H9 (cell line): Measurements from ENCODE around the gene TBC1D24. TPM values are rescaled to one million over a fixed set of nuclear protein-coding genes. Genes with fewer than 3 reads are reported as not detected.
A peak's percentile ranks its signal among the peaks of the same experiment; 100 is the strongest.

ENCODE experiments used
- DNase-seq: peaks from one replicate; pipeline ENCODE4 v3.0.0-alpha.2; 2017
- H2AFZ ChIP-seq: one replicate; pipeline ENCODE4 v1.6.1; 2013; ENCODE audit warnings: mild to moderate bottlenecking, low read length, control low read depth, moderate library complexity
- H2AK5ac ChIP-seq: 2 replicates; pipeline ENCODE4 v1.6.1; 2013; ENCODE audit warnings: low read length, control low read depth, mixed read lengths; ENCODE audit not compliant: insufficient read length
- H2BK120ac ChIP-seq: one replicate; pipeline ENCODE4 v1.6.1; 2013; ENCODE audit warnings: low read depth, mild to moderate bottlenecking, low read length, control low read depth, inconsistent platforms; ENCODE audit not compliant: poor library complexity, severe bottlenecking
- H2BK12ac ChIP-seq: 2 replicates; pipeline ENCODE4 v1.6.1; 2013; ENCODE audit warnings: low read length, control low read depth, mixed read lengths, low read depth; ENCODE audit not compliant: insufficient read length
- H2BK15ac ChIP-seq: 2 replicates; pipeline ENCODE4 v1.6.1; 2013; ENCODE audit warnings: low read depth, low read length, control low read depth
- H2BK20ac ChIP-seq: one replicate; pipeline ENCODE4 v1.6.1; 2013; ENCODE audit warnings: low read depth, mild to moderate bottlenecking, low read length, control low read depth, inconsistent platforms; ENCODE audit not compliant: poor library complexity, severe bottlenecking
- H2BK5ac ChIP-seq: 2 replicates; pipeline ENCODE4 v1.6.1; 2013; ENCODE audit warnings: low read length, control low read depth, mixed read lengths; ENCODE audit not compliant: insufficient read length
- H3K14ac ChIP-seq: 2 replicates; pipeline ENCODE4 v1.6.1; 2013; ENCODE audit warnings: low read length, control low read depth; ENCODE audit not compliant: insufficient read depth
- H3K18ac ChIP-seq: 2 replicates; pipeline ENCODE4 v1.6.1; 2013; ENCODE audit warnings: low read depth, mild to moderate bottlenecking, mixed read lengths, low read length, control low read depth; ENCODE audit not compliant: insufficient read length
- H3K23ac ChIP-seq: 2 replicates; pipeline ENCODE4 v1.6.1; 2013; ENCODE audit warnings: low read length, control low read depth, mixed read lengths, low read depth; ENCODE audit not compliant: insufficient read length
- H3K23me2 ChIP-seq: 2 replicates; pipeline ENCODE4 v1.6.1; 2013; ENCODE audit warnings: low read depth, mild to moderate bottlenecking, mixed read lengths, low read length, control low read depth; ENCODE audit not compliant: insufficient read length, poor library complexity, severe bottlenecking
- H3K27ac ChIP-seq: 2 replicates; pipeline ENCODE4 v1.5.1; 2013; ENCODE audit warnings: low read length, control low read depth, mixed read lengths, low read depth; ENCODE audit not compliant: insufficient read length
- H3K27me3 ChIP-seq: 2 replicates; pipeline ENCODE4 v1.6.1; 2013; ENCODE audit warnings: low read length, control low read depth, inconsistent platforms; ENCODE audit not compliant: insufficient read depth
- H3K4ac ChIP-seq: 2 replicates; pipeline ENCODE4 v1.6.1; 2013; ENCODE audit warnings: low read depth, mild to moderate bottlenecking, control low read depth, inconsistent platforms, low read length, moderate library complexity
- H3K4me1 ChIP-seq: 2 replicates; pipeline ENCODE4 v1.6.1; 2013; ENCODE audit warnings: low read length, control low read depth, inconsistent platforms; ENCODE audit not compliant: insufficient read depth
- H3K4me2 ChIP-seq: 2 replicates; pipeline ENCODE4 v1.6.1; 2013; ENCODE audit warnings: low read length, control low read depth, mixed read lengths; ENCODE audit not compliant: insufficient read length, insufficient read depth
- H3K56ac ChIP-seq: 2 replicates; pipeline ENCODE4 v1.6.1; 2013; ENCODE audit warnings: low read depth, mild to moderate bottlenecking, mixed read lengths, low read length, control low read depth; ENCODE audit not compliant: insufficient read length
- H3K79me1 ChIP-seq: 2 replicates; pipeline ENCODE4 v1.6.1; 2013; ENCODE audit warnings: low read depth, mild to moderate bottlenecking, moderate library complexity, low read length, control low read depth, inconsistent platforms; ENCODE audit not compliant: insufficient read depth, poor library complexity, severe bottlenecking
- H3K79me2 ChIP-seq: 2 replicates; pipeline ENCODE4 v1.6.1; 2013; ENCODE audit warnings: low read length, control low read depth, inconsistent platforms; ENCODE audit not compliant: insufficient read depth
- H3K9ac ChIP-seq: 2 replicates; pipeline ENCODE4 v1.6.1; 2013; ENCODE audit warnings: low read length, control low read depth, mixed read lengths; ENCODE audit not compliant: insufficient read length; ENCODE audit errors: extremely low read depth
- H3K9me3 ChIP-seq: one replicate; pipeline ENCODE4 v1.6.1; 2013; ENCODE audit warnings: low read depth, low read length, inconsistent platforms; ENCODE audit not compliant: control insufficient read depth
- H3T11ph ChIP-seq: one replicate; pipeline ENCODE4 v1.6.1; 2013; ENCODE audit warnings: mild to moderate bottlenecking, low read length, control low read depth, inconsistent platforms
- H4K20me1 ChIP-seq: one replicate; pipeline ENCODE4 v1.6.1; 2013; ENCODE audit not compliant: control insufficient read depth, insufficient read length, insufficient read depth
- H4K5ac ChIP-seq: 2 replicates; pipeline ENCODE4 v1.6.1; 2013; ENCODE audit warnings: low read depth, mild to moderate bottlenecking, mixed read lengths, low read length, control low read depth; ENCODE audit not compliant: insufficient read length
- H4K8ac ChIP-seq: replicated peaks from 2 replicates; pipeline ENCODE4 v1.6.1; 2013; ENCODE audit warnings: low read length, control low read depth, mixed read lengths, low read depth; ENCODE audit not compliant: insufficient read length
- H4K91ac ChIP-seq: 2 replicates; pipeline ENCODE4 v1.6.1; 2013; ENCODE audit warnings: low read depth, mild to moderate bottlenecking, moderate library complexity, mixed read lengths, low read length, control low read depth; ENCODE audit not compliant: insufficient read length
- H3K27ac Mint-ChIP-seq, 3 experiments: 2 replicates in 2 of 3; 3 replicates in 1 of 3; pipeline ENCODE4 v1.8.0; 2020 to 2021; ENCODE audit warnings: mixed read lengths in 3 of 3, mild to moderate bottlenecking in 1 of 3, moderate library complexity in 1 of 3
- H3K27me3 Mint-ChIP-seq: 2 replicates; pipeline ENCODE4 v1.8.0; 2021; ENCODE audit warnings: low read depth, mild to moderate bottlenecking, moderate library complexity, mixed read lengths
- H3K36me3 Mint-ChIP-seq, 3 experiments: 2 replicates in 2 of 3; 3 replicates in 1 of 3; pipeline ENCODE4 v1.8.0; 2020 to 2021; ENCODE audit warnings: low read depth in 3 of 3, mixed read lengths in 3 of 3; ENCODE audit not compliant: insufficient read depth in 1 of 3
- H3K4me1 Mint-ChIP-seq, 2 experiments: 2 replicates each; pipeline ENCODE4 v1.8.0; 2020; ENCODE audit warnings: mixed read lengths in 2 of 2
- H3K4me3 Mint-ChIP-seq, 2 experiments: 2 replicates in 1 of 2; 3 replicates in 1 of 2; pipeline ENCODE4 v1.8.0; 2020 to 2021; ENCODE audit warnings: mild to moderate bottlenecking in 2 of 2, mixed read lengths in 2 of 2, moderate library complexity in 1 of 2
- H3K9me3 Mint-ChIP-seq, 2 experiments: 2 replicates in 1 of 2; 3 replicates in 1 of 2; pipeline ENCODE4 v1.8.0; 2020; ENCODE audit warnings: mild to moderate bottlenecking in 2 of 2, mixed read lengths in 2 of 2, moderate library complexity in 1 of 2
- CTCF ChIP-seq: fragments of 200-600 bp; sonication (generic); conservative IDR thresholded peaks from 3 replicates; pipeline ENCODE4 v1.8.0; 2021; ENCODE audit warnings: antibody characterized with exemption, mild to moderate bottlenecking
- WGBS: extraction: QIAGEN DNeasy Blood & Tissue Kit; methylation state at CpG from one replicate; pipeline ENCODE4 v1.1.7; 2013; ENCODE audit warnings: missing lambda C conversion rate, low lambda C conversion rate, mixed read lengths; ENCODE audit not compliant: insufficient read length; ENCODE audit errors: extremely low coverage; 5-methylcytosine and 5-hydroxymethylcytosine counted together
- total RNA-seq: library from RNA; stranded (reverse); gene quantifications from 2 replicates; pipeline ENCODE4 v1.2.1, GENCODE V29; 2021

The TBC1D24 gene
- total RNA-seq, 1 experiment from 2014 or later, result 19.0 TPM

GRCh38 chr16:2469399-2470233 lies 5.3 kb upstream of the TBC1D24 start:
- no peak for TF ChIP-seq CTCF
- no peaks in the 10 kb centered on the region for H3K36me3 Mint-ChIP-seq

More at GRCh38 chr16:2469399-2470233, 5.3 kb upstream of the TBC1D24 start:
- no peaks in the 10 kb centered on the region for H3K4me1 ChIP-seq
- H3K27ac ChIP-seq, result no peak overlapping the region
- no peak overlapping the region for H3T11ph ChIP-seq
- H3K23me2 ChIP-seq, result peaks cover 15% of the 10 kb centered on the region
- WGBS, result no CpG with 5 or more reads among the region's 16 CpGs
- no peak for DNase-seq
- no peaks in the 10 kb centered on the region for H3K9me3 ChIP-seq
- H2BK5ac ChIP-seq, result no peak overlapping the region
- no peak overlapping the region for H2BK15ac ChIP-seq
- no peak overlapping the region for H3K9ac ChIP-seq
- no peak overlapping the region for H3K14ac ChIP-seq
- no peak overlapping the region for H2BK20ac ChIP-seq
- no peak overlapping the region for H2AK5ac ChIP-seq
- no peaks in the 10 kb centered on the region for H3K79me1 ChIP-seq
- no peaks in the 10 kb centered on the region for H4K20me1 ChIP-seq
- no peak overlapping the region for H4K91ac ChIP-seq
- no peak overlapping the region for H4K8ac ChIP-seq
- Mint-ChIP-seq H3K9me3 (no peaks in the 10 kb centered on the region), H3K4me3 (peak overlapping the region; percentile 28 to 34; a peak in 2 of 5 replicates), H3K4me1 (peaks cover 21 to 25% of the 10 kb centered on the region in 2 experiments), H3K27ac (no peak overlapping the region; a peak in 1 of 7 replicates), H3K27me3 (peaks cover 35% of the 10 kb centered on the region)
- no peak overlapping the region for H3K56ac ChIP-seq
- no peak overlapping the region for H3K18ac ChIP-seq
- H2BK12ac ChIP-seq, result no peak overlapping the region
- H3K23ac ChIP-seq, result no peak overlapping the region
- peaks cover 18% of the 10 kb centered on the region; the same call in 1 of the 2 replicates for H3K27me3 ChIP-seq
- no peak overlapping the region for H2BK120ac ChIP-seq
- H3K79me2 ChIP-seq, result no peaks in the 10 kb centered on the region
- no peak overlapping the region for H3K4ac ChIP-seq
- no peak overlapping the region for H4K5ac ChIP-seq
- no peak overlapping the region for H2AFZ ChIP-seq
- H3K4me2 ChIP-seq, result no peak overlapping the region
